Calu3 (cell line): Measurements from ENCODE around the gene KCP. TPM values are rescaled to one million over a fixed set of nuclear protein-coding genes. Genes with fewer than 3 reads are reported as not detected.

ENCODE experiments used
- BruUV-seq: library from RNA; stranded (reverse); fragments of 400-500 nt; replicated peaks from 2 replicates; lab custom pipeline; 2021; lab: Mats Ljungman, UMichigan
- CTCF ChIA-PET: fragments of 300-600 bp; sonication (Branson Sonifier 250); formaldehyde crosslinking; loops from one replicate; lab custom pipeline; 2022; ENCODE audit warnings: antibody characterized with exemption; lab: Charles Lee
- DNase-seq: peaks from one replicate; pipeline ENCODE4 v3.0.0; 2022
- H3K27ac Mint-ChIP-seq: one replicate; pipeline ENCODE4 v1.8.0; 2022; ENCODE audit warnings: mixed read lengths; ENCODE audit not compliant: unreplicated experiment
- H3K27me3 Mint-ChIP-seq: one replicate; pipeline ENCODE4 v1.8.0; 2022; ENCODE audit warnings: mixed read lengths; ENCODE audit not compliant: unreplicated experiment
- H3K36me3 Mint-ChIP-seq: one replicate; pipeline ENCODE4 v1.8.0; 2022; ENCODE audit warnings: mild to moderate bottlenecking, moderate library complexity, mixed read lengths; ENCODE audit not compliant: insufficient read depth, unreplicated experiment
- H3K4me1 Mint-ChIP-seq: one replicate; pipeline ENCODE4 v1.8.0; 2022; ENCODE audit warnings: mild to moderate bottlenecking, low read depth, mixed read lengths; ENCODE audit not compliant: unreplicated experiment
- H3K4me3 Mint-ChIP-seq: one replicate; pipeline ENCODE4 v1.8.0; 2022; ENCODE audit warnings: mild to moderate bottlenecking, low read depth, moderate library complexity, mixed read lengths; ENCODE audit not compliant: unreplicated experiment
- H3K9me3 Mint-ChIP-seq: one replicate; pipeline ENCODE4 v1.8.0; 2022; ENCODE audit warnings: low read depth, mixed read lengths; ENCODE audit not compliant: unreplicated experiment
- CTCF ChIP-seq: fragments of 200-600 bp; IDR thresholded peaks from one replicate; pipeline ENCODE4 v1.8.0; 2022; ENCODE audit warnings: antibody characterized with exemption; ENCODE audit not compliant: unreplicated experiment
- intact Hi-C: fragments of 100-400 bp; cut with micrococcal nuclease; formaldehyde crosslinking; loops from one replicate; pipeline ENCODE4 v1.10.0; 2022; ENCODE audit not compliant: unreplicated experiment
- total RNA-seq: library from RNA; stranded (reverse); gene quantifications from 2 replicates; pipeline ENCODE4 v1.2.3, GENCODE V29; 2022

The KCP gene
- total RNA-seq, 1 experiment from 2014 or later, result 6.8 TPM

GRCh38 chr7:128868624-128869137 is 41.8 kb downstream of the KCP start:
- no peaks in the 10 kb centered on the region for H3K9me3 Mint-ChIP-seq
- intact Hi-C loops, result loop anchor here (10.0 kb wide), 1 partner anchor 84 kb away; no protein-coding TSS in a partner anchor
- CTCF ChIA-PET, result interaction anchor here (0.5 kb wide), 1 partner anchor 370 kb away, joined by 3 read pairs; no protein-coding TSS in a partner anchor
- peaks cover 41% of the 10 kb centered on the region for H3K36me3 Mint-ChIP-seq
- no TSS peak for BruUV-seq
- TF ChIP-seq CTCF, result no peak
- peaks cover 7% of the 10 kb centered on the region for H3K27me3 Mint-ChIP-seq
- H3K27ac Mint-ChIP-seq, result no peak overlapping the region
- H3K4me3 Mint-ChIP-seq, result peak overlapping the region; percentile 67
- DNase-seq, result no peak
- H3K4me1 Mint-ChIP-seq, result peaks cover 21% of the 10 kb centered on the region

GRCh38 chr7:128867842-128868623 is 42.5 kb downstream of the KCP start:
- BruUV-seq, result no TSS peak
- peak overlapping the region; percentile 67 for H3K4me3 Mint-ChIP-seq
- peaks cover 7% of the 10 kb centered on the region for H3K27me3 Mint-ChIP-seq
- CTCF ChIA-PET, result interaction anchor here (0.5 kb wide), 1 partner anchor 369 kb away, joined by 3 read pairs; no protein-coding TSS in a partner anchor
- H3K9me3 Mint-ChIP-seq, result no peaks in the 10 kb centered on the region
- H3K4me1 Mint-ChIP-seq, result peaks cover 21% of the 10 kb centered on the region
- peaks cover 48% of the 10 kb centered on the region for H3K36me3 Mint-ChIP-seq
- DNase-seq, result no peak
- intact Hi-C loops, result loop anchor here (10.0 kb wide), 1 partner anchor 83 kb away; no protein-coding TSS in a partner anchor
- H3K27ac Mint-ChIP-seq, result peak overlapping the region; percentile 23
- no peak for TF ChIP-seq CTCF

- no peak for DNase-seq
- intact Hi-C loops, result loop anchor here (10.0 kb wide), 1 partner anchor 82 kb away; no protein-coding TSS in a partner anchor
- Mint-ChIP-seq H3K27ac (no peak overlapping the region), H3K4me1 (peaks cover 22% of the 10 kb centered on the region), H3K4me3 (no peak overlapping the region), H3K9me3 (no peaks in the 10 kb centered on the region), H3K36me3 (peaks cover 56% of the 10 kb centered on the region), H3K27me3 (peaks cover 7% of the 10 kb centered on the region)
- CTCF ChIA-PET, result no interaction called here
- TF ChIP-seq CTCF, result no peak
- no TSS peak for BruUV-seq
Measured at GRCh38 chr7:128867241-128867640, 43.3 kb downstream of the KCP start.

GRCh38 chr7:128865996-128866877 is 44.3 kb downstream of the KCP start:
- CTCF ChIA-PET, result no interaction called here
- peaks cover 20% of the 10 kb centered on the region for H3K4me1 Mint-ChIP-seq
- intact Hi-C loops, result loop anchor here (10.0 kb wide), 1 partner anchor 81 kb away; no protein-coding TSS in a partner anchor
- DNase-seq, result no peak
- H3K9me3 Mint-ChIP-seq, result no peaks in the 10 kb centered on the region
- H3K27ac Mint-ChIP-seq, result no peak overlapping the region
- H3K27me3 Mint-ChIP-seq, result peaks cover 7% of the 10 kb centered on the region
- H3K36me3 Mint-ChIP-seq, result peaks cover 58% of the 10 kb centered on the region
- no peak for TF ChIP-seq CTCF
- no peak overlapping the region for H3K4me3 Mint-ChIP-seq
- no TSS peak for BruUV-seq
